SK-N-SH treated with all-trans-retinoic acid at 6 μM for 48 hours (cell line): Measurements from ENCODE around the gene MYO1H.

Experiments
- ARNTL ChIP-seq: fragments of 450-650 bp; formaldehyde crosslinking; IDR thresholded peaks from 2 replicates; pipeline ENCODE4 v1.5.0; 2020; ENCODE audit warnings: low read depth, mild to moderate bottlenecking, moderate library complexity, borderline replicate concordance
- CREB5 ChIP-seq: fragments of 250-450 bp; sonication (Bioruptor Pico); IDR thresholded peaks from 2 replicates; pipeline ENCODE4 v1.5.1; 2020; ENCODE audit warnings: low read depth, mild to moderate bottlenecking, moderate library complexity
- CSRNP3 ChIP-seq: fragments of 250-450 bp; sonication (Bioruptor Pico); IDR thresholded peaks from 2 replicates; pipeline ENCODE4 v1.5.1; 2021; ENCODE audit warnings: mild to moderate bottlenecking, moderate library complexity
- SNAI2 ChIP-seq: fragments of 250-450 bp; sonication (Bioruptor Pico); IDR thresholded peaks from 2 replicates; pipeline ENCODE4 v1.5.0; 2020; ENCODE audit warnings: mild to moderate bottlenecking, moderate library complexity
- TCF4 ChIP-seq: fragments of 250-450 bp; sonication (Bioruptor Pico); IDR thresholded peaks from 2 replicates; pipeline ENCODE4 v1.8.0; 2021; ENCODE audit warnings: mild to moderate bottlenecking, moderate library complexity, borderline replicate concordance
- TSHZ2 ChIP-seq: fragments of 250-450 bp; sonication (Bioruptor Pico); IDR thresholded peaks from 2 replicates; pipeline ENCODE4 v1.5.0; 2020; ENCODE audit warnings: mild to moderate bottlenecking, moderate library complexity
- ZNF565 ChIP-seq: fragments of 450-650 bp; formaldehyde crosslinking; conservative IDR thresholded peaks from 2 replicates; pipeline ENCODE4 v1.5.0; 2020; ENCODE audit warnings: low read depth, mild to moderate bottlenecking, moderate library complexity

GRCh38 chr12:109357032-109357431 is 9.3 kb downstream of the MYO1H start:
- TF ChIP-seq TCF4, result no peak
- TF ChIP-seq CREB5 (CRISPR knock-in tag), result no peak
- no peak for TF ChIP-seq SNAI2 (CRISPR knock-in tag)
- no peak for TF ChIP-seq CSRNP3 (CRISPR knock-in tag)
- TF ChIP-seq ARNTL (CRISPR knock-in tag), result no peak
- no peak for TF ChIP-seq TSHZ2 (CRISPR knock-in tag)
- no peak for TF ChIP-seq ZNF565 (CRISPR knock-in tag)
